Measurements from ENCODE around the gene MRAS.
"Not testable (repeated sequence)": the region's sequence is repeated elsewhere in the genome, so short reads cannot be mapped to it uniquely, and the experiment has no call there.

Gene MRAS

GRCh38 chr3:138450704-138451424 lies 102.5 kb downstream of the MRAS start:
- no peak for DNase-seq

- no peak for DNase-seq
Measured at GRCh38 chr3:138451595-138452162, 103.3 kb downstream of the MRAS start.

- no peak for DNase-seq
Measured at GRCh38 chr3:138452436-138452835, 104.1 kb downstream of the MRAS start.

- not testable (repeated sequence) for DNase-seq
Measured at GRCh38 chr3:138453940-138454339, 105.6 kb downstream of the MRAS start.
